ENCODE results near the gene HAUS1. TPM values are rescaled to one million over a fixed set of nuclear protein-coding genes. Genes with fewer than 3 reads are reported as not detected.

The HAUS1 gene
- 17.8 TPM for total RNA-seq
- long read RNA-seq, transcript HAUS1-201 (9 exons, 1,125 nt): major isoform, 8 of 13 reads
- long read RNA-seq, partial matches to known transcripts: 2 of 13 reads
- long read RNA-seq, other reads (novel, unspliced or antisense): 3 of 13 reads

DNA sequence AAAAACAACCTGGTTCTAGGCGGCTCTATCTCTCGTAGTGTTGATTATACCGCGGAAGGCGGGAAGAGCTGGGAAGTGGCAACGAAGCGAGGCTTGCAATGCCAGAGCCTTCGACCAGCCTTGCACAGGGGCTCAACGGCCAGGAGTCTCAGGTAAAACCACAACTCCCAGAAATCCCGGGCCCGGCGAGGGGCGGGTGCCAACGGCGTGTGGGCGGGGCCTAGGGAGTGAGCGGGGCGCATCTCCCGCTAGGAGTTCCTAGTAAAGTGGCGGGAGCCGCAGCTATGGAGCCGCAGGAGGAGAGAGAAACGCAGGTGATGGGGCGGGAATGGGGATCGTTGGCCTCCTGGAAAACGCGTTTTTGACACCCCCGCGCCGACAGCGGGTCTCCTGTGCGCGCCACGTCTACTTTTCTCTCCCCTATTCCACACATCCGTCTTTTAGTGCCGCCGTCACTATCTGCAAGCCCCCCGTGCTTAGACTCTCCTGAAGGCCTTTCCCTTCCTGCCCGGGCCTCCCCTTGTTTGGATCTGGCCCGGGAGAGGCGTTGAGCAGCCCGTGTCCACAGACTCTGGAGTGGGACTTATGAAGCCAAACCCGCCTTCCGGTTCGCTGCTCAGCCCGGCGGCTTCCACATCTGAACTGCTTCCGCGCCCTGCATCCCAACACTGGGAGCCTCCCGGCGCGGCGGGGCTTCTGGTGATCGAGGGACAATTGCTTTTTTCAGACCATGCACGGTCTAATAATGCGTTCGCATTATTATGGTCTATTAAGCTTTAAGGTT, at the start of gene HAUS1:
HAUS1 (plus strand) TSS at position 258 of the 784 bp plus-strand sequence; CDS start at position 285, 27 bp downstream.
- no peak for TF ChIP-seq CTCF (IDR thresholded peaks at IDR 0.05)
- Histone ChIP-seq H3K27me3 (ENCODE audit: low read depth) (no peaks in the 10 kb centered on the region), H3K4me3 (peak within 1 kb of the TSS; percentile 91), H3K27ac (peak within 1 kb of the TSS; percentile 87), H3K9me3 (no peaks in the 10 kb centered on the region), H3K4me1 (peaks cover 10% of the 10 kb centered on the region), H3K36me3 (peaks cover 9% of the 10 kb centered on the region)
- peak; percentile 92 for DNase-seq
- peak; percentile 98 to 100 for ATAC-seq
- intact Hi-C loops (cut with DNase I): no loop called here

DNA sequence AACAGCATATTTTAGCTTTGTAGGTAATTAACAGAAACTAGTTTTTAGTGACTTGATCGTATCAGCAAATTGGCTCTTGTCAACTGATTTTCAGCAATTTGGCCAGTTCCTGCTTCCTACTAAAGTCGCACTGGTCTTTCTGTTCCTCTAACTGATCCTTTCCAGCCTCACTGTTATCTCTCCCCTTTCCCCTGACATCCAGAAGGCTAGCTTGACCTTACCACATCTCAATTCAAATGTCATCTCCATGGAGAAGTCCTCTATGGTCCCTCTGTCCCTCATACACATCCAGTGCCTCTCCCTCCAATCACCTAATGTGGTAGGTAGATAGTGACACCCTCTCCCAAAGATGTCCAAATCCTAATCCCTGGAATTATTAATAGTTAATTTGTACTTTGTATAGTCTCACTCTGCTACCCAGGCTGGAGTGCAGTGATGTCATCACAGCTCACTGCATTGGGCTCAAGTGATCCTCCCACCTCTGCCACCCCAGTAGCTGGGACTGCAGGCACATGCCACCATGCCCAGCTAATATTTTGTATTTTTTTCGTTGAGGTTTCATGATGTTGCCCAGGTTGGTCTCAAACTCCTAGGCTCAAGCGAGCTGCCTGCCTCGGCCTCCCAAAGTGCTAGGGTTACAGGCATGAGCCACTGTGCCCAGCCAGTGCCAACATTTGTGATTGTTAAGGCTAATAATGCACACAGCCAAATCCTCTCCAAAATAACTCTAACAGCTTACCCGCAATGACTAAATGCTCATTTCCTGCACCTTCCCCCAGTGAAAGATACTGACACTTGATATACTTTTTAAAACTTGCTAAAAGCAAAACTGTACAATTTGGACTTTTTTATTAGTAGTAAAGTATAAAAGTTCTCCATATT, 49.0 kb upstream of the HAUS1 start:
- H3K4me1 ChIP-seq: peaks cover 16% of the 10 kb centered on the region
- no peak for ATAC-seq

GRCh38 chr18:46055838-46056230, 48.4 kb upstream of the HAUS1 start:
- H3K4me3 ChIP-seq: no peak overlapping the region
- DNase-seq (no peak), ATAC-seq (no peak)
- no peaks in the 10 kb centered on the region for H3K9me3 ChIP-seq
- H3K4me1 ChIP-seq: peaks cover 16% of the 10 kb centered on the region
- H3K36me3 ChIP-seq: no peaks in the 10 kb centered on the region
- H3K27ac ChIP-seq: no peak overlapping the region
- intact Hi-C loops (cut with DNase I): no loop called here
- no peak for TF ChIP-seq CTCF (IDR thresholded peaks at IDR 0.05)
- no peaks in the 10 kb centered on the region for H3K27me3 ChIP-seq (ENCODE audit: low read depth)

More for the DNA sequence above, 49.0 kb upstream of the HAUS1 start:
- no peak overlapping the region for H3K27ac ChIP-seq
- no peak for TF ChIP-seq CTCF (IDR thresholded peaks at IDR 0.05)
- intact Hi-C loops (cut with DNase I): no loop called here
- H3K36me3 ChIP-seq: no peaks in the 10 kb centered on the region
- H3K4me3 ChIP-seq: no peak overlapping the region
- no peak for DNase-seq
- no peaks in the 10 kb centered on the region for H3K9me3 ChIP-seq
- H3K27me3 ChIP-seq (ENCODE audit: low read depth): no peaks in the 10 kb centered on the region

DNA sequence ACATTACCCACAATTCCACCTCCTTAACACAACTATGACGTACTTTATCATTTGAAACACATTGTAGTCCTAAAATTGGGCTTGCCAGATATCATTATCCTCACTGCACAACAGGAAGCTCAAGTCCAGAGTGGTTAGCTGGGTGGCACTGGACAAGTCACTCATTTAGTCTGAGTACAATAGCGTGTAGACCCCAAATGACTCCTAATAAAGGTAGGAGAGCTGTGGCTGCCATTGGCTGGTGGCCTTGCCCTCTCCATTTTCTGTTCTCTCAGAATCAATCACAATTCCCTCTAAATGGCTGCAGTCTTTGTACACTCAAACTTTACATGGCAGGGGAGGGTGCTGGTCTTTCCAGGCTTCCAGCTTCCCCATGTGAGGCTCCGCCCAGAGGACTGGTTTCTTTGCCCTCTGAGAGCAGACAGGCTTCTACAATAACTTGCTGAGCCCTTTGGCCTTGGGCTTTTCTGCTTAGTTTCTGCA, 43.8 kb upstream of the HAUS1 start:
- Histone ChIP-seq H3K4me1 (no peaks in the 10 kb centered on the region), H3K9me3 (no peaks in the 10 kb centered on the region), H3K36me3 (no peaks in the 10 kb centered on the region), H3K27ac (no peak overlapping the region), H3K4me3 (no peak overlapping the region), H3K27me3 (ENCODE audit: low read depth) (no peaks in the 10 kb centered on the region)
- no peak for TF ChIP-seq CTCF (IDR thresholded peaks at IDR 0.05)
- intact Hi-C loops (cut with DNase I): no loop called here
- no peak for ATAC-seq
- no peak for DNase-seq

DNA sequence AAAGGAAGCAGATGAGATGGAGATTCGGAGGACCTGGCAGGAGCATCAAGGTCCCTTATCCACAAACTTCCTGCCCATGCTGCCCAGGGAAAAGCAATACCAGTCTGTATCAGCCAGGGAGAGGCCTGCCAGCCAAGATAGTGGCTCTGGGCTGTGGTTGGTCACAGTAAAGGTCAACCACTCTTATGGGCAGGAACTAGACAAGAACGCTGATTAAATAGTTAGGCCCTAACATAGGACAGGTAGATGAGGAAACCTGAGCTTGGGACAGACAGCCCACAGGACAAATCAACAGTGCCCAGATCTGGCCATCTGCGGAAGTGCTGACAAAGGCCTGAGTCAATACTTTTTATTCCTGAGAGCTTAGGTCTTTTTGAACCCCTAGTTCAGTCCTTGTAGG, 42.8 kb upstream of the HAUS1 start:
- intact Hi-C loops (cut with DNase I): no loop called here

More for the DNA sequence above, 42.8 kb upstream of the HAUS1 start:
- H3K4me3 ChIP-seq: no peak overlapping the region
- no peaks in the 10 kb centered on the region for H3K36me3 ChIP-seq
- DNase-seq (no peak), ATAC-seq (no peak)
- no peaks in the 10 kb centered on the region for H3K27me3 ChIP-seq (ENCODE audit: low read depth)
- no peak for TF ChIP-seq CTCF (IDR thresholded peaks at IDR 0.05)
- H3K4me1 ChIP-seq: no peaks in the 10 kb centered on the region
- H3K27ac ChIP-seq: no peak overlapping the region
- no peaks in the 10 kb centered on the region for H3K9me3 ChIP-seq
